ENCODE results near the gene CORO2A.
"Not testable (repeated sequence)": the region's sequence is repeated elsewhere in the genome, so short reads cannot be mapped to it uniquely, and the experiment has no call there.

Gene CORO2A

GRCh38 chr9:98105006-98105405, 87.4 kb downstream of the CORO2A start:
- no peak for DNase-seq

DNA sequence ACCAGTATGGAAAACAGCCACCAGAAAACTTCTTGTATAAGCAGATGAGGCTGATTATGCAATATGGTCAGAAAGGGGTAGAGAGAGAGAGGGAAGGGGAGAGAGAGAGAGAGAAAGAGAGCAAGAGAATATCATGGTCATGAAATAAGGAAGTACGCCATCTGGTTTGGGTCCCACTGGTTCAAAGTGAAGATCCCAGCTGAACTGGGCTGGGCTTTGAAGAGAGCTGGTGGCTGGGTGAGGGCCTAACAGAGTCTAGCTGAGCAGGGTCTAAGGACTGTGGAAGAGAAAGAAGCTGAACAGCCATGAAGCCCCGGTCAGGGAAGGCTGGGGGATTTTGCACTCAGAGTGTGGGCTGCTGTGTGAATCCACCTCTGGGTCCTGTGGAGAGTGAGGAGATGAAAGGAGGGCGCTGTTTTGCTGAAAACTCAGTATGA, 88.0 kb downstream of the CORO2A start:
- DNase-seq: peak in 1 of 3 donors; percentile 44

- DNase-seq: no peak
These were observed 90.6 kb downstream of the CORO2A start for GRCh38 chr9:98101868-98102273.

DNA sequence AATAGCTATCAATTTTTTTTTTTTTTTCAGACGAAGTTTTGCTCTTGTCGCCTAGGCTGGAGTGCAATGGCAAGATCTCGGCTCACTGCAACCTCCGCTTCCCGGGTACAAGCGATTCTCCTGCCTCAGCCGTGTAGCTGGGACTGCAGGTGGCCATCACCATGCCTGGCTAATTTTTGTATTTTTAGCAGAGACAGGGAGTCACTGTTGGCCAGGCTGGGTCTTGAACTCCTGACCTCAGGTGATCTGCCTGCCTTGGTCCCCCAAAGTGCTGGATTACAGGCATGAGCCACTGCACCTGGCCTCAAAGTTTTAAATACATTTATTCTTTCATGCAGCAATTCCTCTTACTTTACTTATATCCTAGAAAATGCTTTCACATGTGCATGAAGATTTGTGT, 91.0 kb downstream of the CORO2A start:
- DNase-seq: no peak

DNA sequence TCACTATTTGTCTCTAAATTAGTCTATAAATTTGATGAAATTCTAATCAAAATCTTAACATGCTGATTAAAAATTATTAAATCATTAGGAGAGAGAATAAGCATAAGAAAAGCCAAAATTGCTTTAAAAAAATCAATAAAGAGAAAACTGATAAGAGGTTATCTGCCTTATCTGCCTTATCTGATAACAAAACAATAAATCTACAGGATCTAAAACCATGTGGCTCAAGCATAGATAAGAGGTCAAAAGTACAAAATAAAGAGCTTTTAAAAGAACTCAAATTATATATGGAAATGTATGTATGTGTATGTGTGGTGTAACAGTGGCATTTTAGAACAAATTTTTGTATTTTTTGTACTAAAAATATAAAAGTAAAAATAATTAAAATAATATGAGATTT, 92.0 kb downstream of the CORO2A start:
- no peak for DNase-seq

GRCh38 chr9:98099898-98100297, 92.5 kb downstream of the CORO2A start:
- no peak for DNase-seq

DNA sequence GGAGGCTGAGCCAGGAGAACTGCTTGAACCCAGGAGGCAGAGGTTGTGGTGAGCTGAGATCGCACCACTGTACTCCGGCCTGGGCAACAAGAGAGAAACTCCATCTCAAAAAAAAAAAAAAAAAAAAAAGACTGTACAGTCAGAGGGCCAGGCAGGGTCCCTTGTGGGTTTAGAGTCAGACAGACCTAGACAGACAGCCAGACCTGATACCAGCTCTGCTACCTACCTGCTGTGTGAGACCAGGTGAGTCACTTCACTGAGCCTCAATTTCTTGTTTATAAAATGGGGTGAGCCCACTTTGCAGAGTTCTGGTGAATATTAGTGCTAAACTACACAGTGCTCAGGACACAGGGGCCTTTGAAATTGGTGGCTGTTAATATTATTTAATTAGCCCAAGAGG, 93.1 kb downstream of the CORO2A start:
- DNase-seq: no peak

DNA sequence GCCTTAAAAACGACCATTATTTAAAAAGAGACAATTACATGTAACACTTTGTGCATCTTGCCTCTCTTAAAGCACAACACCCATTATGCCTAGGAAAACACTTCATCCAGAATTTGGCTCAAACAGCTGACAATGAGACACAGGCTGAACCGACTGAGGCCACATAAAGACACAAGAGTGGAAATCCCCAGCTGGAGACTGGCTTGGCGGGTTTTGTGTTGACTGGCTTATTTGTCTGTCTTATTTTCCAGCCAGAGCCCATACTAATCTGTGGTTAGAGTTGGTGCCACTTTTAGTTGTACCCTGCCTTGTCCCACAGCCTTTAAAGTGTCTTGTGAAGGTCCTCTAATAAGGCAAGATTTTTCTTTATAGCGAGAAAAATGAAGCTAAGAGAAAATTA, 94.6 kb downstream of the CORO2A start:
- peak; percentile 40 to 54 (median 46) for DNase-seq

- DNase-seq: no peak
These were observed 96.3 kb downstream of the CORO2A start for GRCh38 chr9:98096091-98096490.

DNA sequence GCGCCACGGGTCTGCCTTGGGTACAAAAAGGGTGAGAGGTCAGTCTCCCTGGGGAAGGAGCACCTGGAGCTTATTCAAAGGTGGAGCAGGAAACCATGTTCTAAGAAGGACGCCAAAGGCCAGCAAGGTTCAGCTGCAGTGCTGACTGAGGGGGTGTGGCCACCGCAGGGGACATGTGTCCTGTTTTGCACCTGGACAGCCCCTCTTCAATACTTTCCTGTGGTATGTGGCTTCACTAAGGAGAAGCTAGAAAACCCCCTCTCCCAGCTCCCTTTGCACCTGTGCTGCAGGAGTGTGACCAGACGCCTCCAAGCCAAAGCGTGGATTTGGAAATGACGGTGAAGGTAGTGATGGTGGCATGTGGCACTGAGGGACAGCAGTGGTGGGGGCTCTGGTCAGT, 97.0 kb downstream of the CORO2A start:
- no peak for DNase-seq

GRCh38 chr9:98094851-98095250, 97.6 kb downstream of the CORO2A start:
- no peak for DNase-seq

DNA sequence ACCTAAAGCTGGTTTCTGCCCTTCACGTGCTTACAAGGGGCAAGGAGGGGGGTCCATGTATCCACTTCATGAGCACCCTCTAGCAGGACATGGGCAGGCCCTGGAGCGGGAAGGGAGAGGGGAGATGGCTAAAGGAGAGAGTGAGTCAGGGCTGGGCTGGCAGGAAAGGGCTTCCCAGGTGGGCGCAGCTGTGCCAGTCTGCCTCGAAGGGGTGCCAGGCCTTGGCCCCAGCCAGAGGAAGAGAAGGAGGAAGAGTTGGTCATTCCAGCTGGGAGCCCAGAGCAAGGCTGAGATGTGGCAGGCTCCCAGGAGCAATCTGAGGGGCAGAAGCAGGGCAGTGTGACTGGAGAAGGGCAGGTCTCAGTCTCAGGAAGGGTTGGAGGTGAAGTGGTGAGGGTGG, 98.1 kb downstream of the CORO2A start:
- DNase-seq: no peak

GRCh38 chr9:98092613-98092931, 99.9 kb downstream of the CORO2A start:
- no peak for DNase-seq

DNA sequence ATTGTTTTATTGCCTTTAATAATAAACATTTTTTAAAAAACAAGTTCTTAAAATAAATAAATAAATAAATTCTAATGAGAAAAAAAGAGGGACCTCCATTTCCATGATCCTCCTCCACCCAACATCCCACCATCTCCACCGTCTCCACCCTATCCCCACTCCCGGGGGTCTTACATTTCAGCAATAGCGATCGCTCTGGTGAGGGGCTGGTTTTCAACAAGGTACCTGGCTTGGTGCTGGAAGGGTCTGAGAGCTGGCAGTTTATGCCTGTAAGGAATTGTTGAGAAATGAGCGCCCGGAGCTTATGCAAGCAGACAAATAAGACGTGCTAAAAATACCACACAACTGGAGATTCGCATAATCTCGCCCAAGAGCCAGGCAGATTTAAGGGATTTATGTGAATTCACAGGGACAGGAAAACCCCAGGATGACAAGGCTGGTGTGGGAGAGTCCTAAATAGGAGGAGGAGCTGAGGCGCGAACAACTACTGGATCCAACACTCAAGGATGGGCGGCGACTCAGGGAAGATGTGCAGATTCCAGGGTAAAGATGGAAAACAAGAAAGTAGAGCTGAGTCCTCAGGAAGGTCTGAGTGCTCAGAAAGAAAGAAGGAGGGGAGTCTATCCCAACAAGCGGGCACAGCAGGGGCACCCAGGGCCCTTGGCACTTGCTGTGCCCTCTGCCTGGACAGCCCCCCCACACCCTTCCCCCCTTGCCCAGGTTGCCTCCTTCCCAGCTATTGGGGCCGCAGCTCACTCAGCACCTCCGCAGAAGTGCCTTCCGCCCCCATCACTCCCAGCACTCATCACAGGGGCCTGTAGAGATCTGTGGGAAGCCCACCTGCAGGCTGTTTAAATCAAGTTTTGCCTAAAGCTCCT, 100.5 kb downstream of the CORO2A start:
- peak in 2 of 3 donors; percentile 30 to 38 for DNase-seq

- DNase-seq: not testable (repeated sequence)
These were observed 101.8 kb downstream of the CORO2A start for GRCh38 chr9:98090674-98091073.

DNA sequence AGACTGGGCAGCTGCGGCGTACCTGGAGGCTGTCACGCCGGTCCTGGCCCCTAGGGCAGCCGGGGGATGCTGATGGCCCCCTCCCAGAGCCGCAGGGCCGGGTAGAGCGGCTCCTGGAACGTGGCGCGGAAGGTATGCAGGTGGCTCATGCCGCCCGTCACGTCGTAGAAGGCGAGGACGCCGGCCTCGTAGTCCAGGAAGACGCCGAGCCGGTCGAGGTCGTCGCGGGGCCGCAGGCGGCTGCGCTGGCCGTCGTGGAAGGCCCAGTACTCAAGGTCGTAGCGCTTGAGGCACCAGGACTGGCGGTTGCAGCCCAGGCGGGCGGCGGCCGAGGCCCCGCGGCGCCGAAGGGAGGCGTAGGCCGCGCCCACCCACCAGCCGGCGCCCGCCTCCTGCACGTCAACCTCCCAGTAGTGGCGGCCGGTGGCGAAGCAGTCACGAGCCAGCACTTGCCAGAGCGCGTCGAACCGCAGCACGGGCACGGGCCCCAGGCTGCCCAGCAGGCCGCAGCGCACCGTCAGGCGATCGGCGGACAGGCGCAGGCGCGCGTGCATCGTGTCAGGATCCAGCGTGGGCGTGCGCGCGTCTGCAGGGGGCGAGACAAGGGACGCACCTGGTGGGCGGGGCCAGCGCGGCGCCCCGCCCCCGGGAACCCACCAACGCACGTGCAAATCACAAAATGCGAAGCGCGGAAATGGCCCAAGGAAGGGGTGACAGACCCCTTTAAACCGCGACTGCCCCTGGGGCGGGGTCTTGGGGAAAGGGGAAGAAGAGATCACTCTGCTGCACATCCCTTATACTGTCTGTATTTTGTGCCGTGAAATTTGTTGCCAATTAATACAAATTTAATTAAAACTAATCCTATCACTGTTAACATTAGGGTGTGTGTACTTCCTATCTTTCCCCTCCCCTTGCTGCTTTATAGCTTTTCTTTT, 104.8 kb downstream of the CORO2A start:
- peak; percentile 38 to 59 (median 40) for DNase-seq

DNA sequence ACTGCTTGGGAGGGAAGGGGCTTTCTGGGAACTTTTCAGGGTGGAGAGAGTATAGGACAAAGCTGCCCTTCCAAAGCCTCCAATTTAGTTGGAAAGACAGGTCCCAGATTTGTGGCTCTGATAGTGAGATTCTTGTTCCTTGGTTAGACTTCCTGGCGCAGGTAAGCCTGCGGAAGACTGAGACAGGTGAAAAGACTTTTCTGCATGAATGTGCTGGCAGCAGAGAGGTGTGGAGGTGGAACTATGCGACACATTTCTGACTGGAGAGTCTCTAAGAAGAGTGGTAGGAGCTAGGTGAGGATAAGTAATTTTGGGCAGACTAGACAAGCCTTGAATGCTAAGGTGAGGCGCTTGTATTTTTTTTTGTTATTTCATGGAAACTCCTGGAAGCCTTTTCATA, 106.0 kb downstream of the CORO2A start:
- no peak for DNase-seq

- peak in 1 of 3 donors; percentile 33 for DNase-seq
These were observed 106.5 kb downstream of the CORO2A start for GRCh38 chr9:98085944-98086343.

- no peak for DNase-seq
These were observed 107.4 kb downstream of the CORO2A start for GRCh38 chr9:98085058-98085457.

DNA sequence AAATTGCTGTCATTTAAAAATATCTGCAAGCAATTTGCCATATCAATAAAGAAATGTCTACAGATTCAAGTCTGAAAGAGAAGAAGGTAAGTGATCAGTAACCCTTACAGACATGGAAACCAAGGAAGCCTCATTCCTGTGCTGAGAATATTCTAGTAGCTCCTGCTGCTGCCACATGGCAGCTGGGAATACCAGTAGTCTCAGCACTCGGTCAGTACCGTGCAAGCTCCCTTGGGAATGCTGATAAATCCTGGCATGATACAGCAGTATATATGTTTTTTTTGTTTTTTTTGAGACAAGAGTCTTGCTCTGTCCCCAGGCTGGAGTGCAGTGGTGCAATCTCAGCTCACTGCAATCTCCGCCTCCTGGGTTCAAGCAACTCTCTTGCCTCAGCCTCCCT, 108.0 kb downstream of the CORO2A start:
- DNase-seq: no peak

GRCh38 chr9:98083566-98084183, 108.8 kb downstream of the CORO2A start:
- DNase-seq: no peak

GRCh38 chr9:98083061-98083501, 109.4 kb downstream of the CORO2A start:
- no peak for DNase-seq
